Gastroesophageal sphincter (tissue), 4 donors: ENCODE results near the gene ATF2. TPM values are rescaled to one million over a fixed set of nuclear protein-coding genes. Genes with fewer than 3 reads are reported as not detected.
A peak's percentile ranks its signal among the peaks of the same experiment; 100 is the strongest.

Experiments
- ATAC-seq: fragments of 150-250 bp; one replicate; pipeline ENCODE4 v1.9.1; 2016; ENCODE audit warnings: mild to moderate bottlenecking, moderate library complexity
- H3K27ac ChIP-seq, 4 donors: fragments of 200-600 bp; sonication (generic) in 3 of 4; 1 replicate in 3 of 4; 2 replicates in 1 of 4; pipeline ENCODE4 v1.5.1; 2016 to 2019
- H3K27me3 ChIP-seq: fragments of 200-600 bp; sonication (generic); one replicate; pipeline ENCODE4 v1.5.1; 2019
- H3K36me3 ChIP-seq, 2 donors: fragments of 200-600 bp; sonication (generic); one replicate each; pipeline ENCODE4 v1.5.1; 2019; ENCODE audit warnings: control low read depth in 1 of 2
- H3K4me1 ChIP-seq, 3 donors: fragments of 200-600 bp; sonication (generic); 1 replicate in 2 of 3; 2 replicates in 1 of 3; pipeline ENCODE4 v1.5.1; 2016 to 2019; ENCODE audit warnings: control low read depth in 2 of 3
- H3K4me3 ChIP-seq, 2 donors: fragments of 200-600 bp; sonication (generic); one replicate each; pipeline ENCODE4 v1.5.1; 2019; ENCODE audit warnings: mild to moderate bottlenecking in 1 of 2, moderate library complexity in 1 of 2
- H3K9me3 ChIP-seq, 3 donors: fragments of 200-600 bp; sonication (generic); one replicate each; pipeline ENCODE4 v1.5.1; 2017 to 2019; ENCODE audit warnings: control low read depth in 2 of 3
- CTCF ChIP-seq, 4 experiments: fragments of 200-600 bp in 2 of 4; fragments of 450-650 bp in 2 of 4; sonication (generic) in 1 of 4; IDR thresholded peaks; one replicate each; pipeline ENCODE4 v1.5.1; 2017 to 2019; ENCODE audit warnings: antibody characterized with exemption in 4 of 4, mild to moderate bottlenecking in 2 of 4, moderate library complexity in 2 of 4
- EP300 ChIP-seq: sonication (generic); formaldehyde crosslinking; IDR thresholded peaks from one replicate; pipeline ENCODE4 v1.6.1; 2017; ENCODE audit warnings: antibody characterized with exemption, mild to moderate bottlenecking
- POLR2A ChIP-seq, 2 donors: fragments of 450-650 bp; IDR thresholded peaks; one replicate each; pipeline ENCODE4 v1.6.1; 2017; ENCODE audit warnings: antibody characterized with exemption in 2 of 2, mild to moderate bottlenecking in 2 of 2, moderate library complexity in 1 of 2
- POLR2AphosphoS5 ChIP-seq: sonication (generic); formaldehyde crosslinking; IDR thresholded peaks from one replicate; pipeline ENCODE4 v1.6.1; 2017; ENCODE audit warnings: antibody characterized with exemption
- WGBS, 2 donors: methylation state at CpG; one replicate each; pipeline ENCODE4 v1.1.5; 2018; ENCODE audit warnings: low coverage in 1 of 2; 5-methylcytosine and 5-hydroxymethylcytosine counted together
- total RNA-seq, 4 donors: library from RNA; depleted of rRNA; stranded (reverse); fragments of >200 nt; gene quantifications; one replicate each; pipeline ENCODE4 v1.1.0, GENCODE V29; 2016

Gene ATF2
- total RNA-seq, 4 donors from 2014 or later, result 37.1 to 64.4 (median 49.3) TPM

GRCh38 chr2:175175320-175175719 lies 7.3 kb upstream of the ATF2 start:
- no peak for ATAC-seq
- no peak for TF ChIP-seq CTCF (IDR thresholded peaks at IDR 0.05)
- no peak for TF ChIP-seq POLR2A (IDR thresholded peaks at IDR 0.05)
- TF ChIP-seq EP300, result no peak
- H3K9me3 ChIP-seq, result no peaks in the 10 kb centered on the region
- H3K36me3 ChIP-seq, result peaks cover 12 to 72% of the 10 kb centered on the region in 2 donors
- no peaks in the 10 kb centered on the region for H3K27me3 ChIP-seq
- WGBS, 2 donors, result 49 to 70% methylated on average over 2 of the region's 2 CpGs
- no peak overlapping the region for H3K27ac ChIP-seq
- H3K4me1 ChIP-seq, result peaks cover 0 to 30% (median 7%) of the 10 kb centered on the region in 3 donors
- no peak overlapping the region for H3K4me3 ChIP-seq

GRCh38 chr2:175170659-175171304 lies 2.8 kb upstream of the ATF2 start:
- Histone ChIP-seq H3K27ac (no peak overlapping the region), H3K27me3 (no peaks in the 10 kb centered on the region), H3K4me3 (no peak overlapping the region), H3K36me3 (peaks cover 0 to 33% of the 10 kb centered on the region in 2 donors), H3K9me3 (no peaks in the 10 kb centered on the region), H3K4me1 (peaks cover 0 to 24% (median 6%) of the 10 kb centered on the region in 3 donors)
- TF ChIP-seq EP300 (no peak), POLR2AphosphoS5 (no peak), POLR2A (IDR thresholded peaks at IDR 0.05) (no peak), CTCF (IDR thresholded peaks at IDR 0.05) (no peak)
- no peak for ATAC-seq
- WGBS, 2 donors, result 68 to 72% methylated on average over 3 of the region's 3 CpGs

- WGBS, 2 donors, result 51 to 60% methylated on average over 3 of the region's 3 CpGs
- peaks cover 0 to 32% (median 6%) of the 10 kb centered on the region in 3 donors for H3K4me1 ChIP-seq
- no peak for ATAC-seq
- peaks cover 0 to 20% of the 10 kb centered on the region in 2 donors for H3K36me3 ChIP-seq
- TF ChIP-seq EP300, result no peak
- TF ChIP-seq POLR2A (IDR thresholded peaks at IDR 0.05), result no peak
- H3K27ac ChIP-seq, result peak overlapping the region in 3 of 4 donors; percentile 93 to 98 (median 98)
- H3K27me3 ChIP-seq, result no peaks in the 10 kb centered on the region
- no peaks in the 10 kb centered on the region for H3K9me3 ChIP-seq
- no peak overlapping the region for H3K4me3 ChIP-seq
Measured at GRCh38 chr2:175169191-175169590, 1.2 kb upstream of the ATF2 start.

GRCh38 chr2:175168564-175168945 lies 552 bp upstream of the ATF2 start:
- 0% methylated on average over 1 to 11 of the region's 11 CpGs for WGBS, 2 donors
- peak overlapping the region; percentile 79 to 98 (median 96) for H3K27ac ChIP-seq
- H3K27me3 ChIP-seq, result no peaks in the 10 kb centered on the region
- peaks cover 0 to 32% (median 6%) of the 10 kb centered on the region in 3 donors for H3K4me1 ChIP-seq
- H3K4me3 ChIP-seq, result peak overlapping the region; percentile 66 to 69
- H3K36me3 ChIP-seq, result peaks cover 0 to 14% of the 10 kb centered on the region in 2 donors
- no peaks in the 10 kb centered on the region for H3K9me3 ChIP-seq
- no peak for ATAC-seq
- TF ChIP-seq POLR2A (IDR thresholded peaks at IDR 0.05) (peak; percentile 14 to 29), EP300 (no peak), POLR2AphosphoS5 (peak; percentile 15)

GRCh38 chr2:175167076-175167791 lies 769 bp downstream of the ATF2 start:
- no peak for ATAC-seq
- TF ChIP-seq EP300 (no peak), POLR2A (IDR thresholded peaks at IDR 0.05) (no peak), CTCF (IDR thresholded peaks at IDR 0.05) (no peak), POLR2AphosphoS5 (no peak)
- WGBS, 2 donors, result 0 to 1% methylated on average over 15 to 28 of the region's 32 CpGs
- H3K36me3 ChIP-seq, result peaks cover 0 to 3% of the 10 kb centered on the region in 2 donors
- peak overlapping the region; percentile 74 to 98 (median 96) for H3K27ac ChIP-seq
- peak overlapping the region; percentile 66 to 74 for H3K4me3 ChIP-seq
- no peaks in the 10 kb centered on the region for H3K27me3 ChIP-seq
- H3K4me1 ChIP-seq, result peaks cover 0 to 35% (median 6%) of the 10 kb centered on the region in 3 donors
- no peaks in the 10 kb centered on the region for H3K9me3 ChIP-seq
